ENCODE data around the gene ZNF780A. TPM values are rescaled to one million over a fixed set of nuclear protein-coding genes. Genes with fewer than 3 reads are reported as not detected.

Gene ZNF780A
- total RNA-seq, 4 donors from 2014 or later: 26.8 to 60.1 (median 33.8) TPM

DNA sequence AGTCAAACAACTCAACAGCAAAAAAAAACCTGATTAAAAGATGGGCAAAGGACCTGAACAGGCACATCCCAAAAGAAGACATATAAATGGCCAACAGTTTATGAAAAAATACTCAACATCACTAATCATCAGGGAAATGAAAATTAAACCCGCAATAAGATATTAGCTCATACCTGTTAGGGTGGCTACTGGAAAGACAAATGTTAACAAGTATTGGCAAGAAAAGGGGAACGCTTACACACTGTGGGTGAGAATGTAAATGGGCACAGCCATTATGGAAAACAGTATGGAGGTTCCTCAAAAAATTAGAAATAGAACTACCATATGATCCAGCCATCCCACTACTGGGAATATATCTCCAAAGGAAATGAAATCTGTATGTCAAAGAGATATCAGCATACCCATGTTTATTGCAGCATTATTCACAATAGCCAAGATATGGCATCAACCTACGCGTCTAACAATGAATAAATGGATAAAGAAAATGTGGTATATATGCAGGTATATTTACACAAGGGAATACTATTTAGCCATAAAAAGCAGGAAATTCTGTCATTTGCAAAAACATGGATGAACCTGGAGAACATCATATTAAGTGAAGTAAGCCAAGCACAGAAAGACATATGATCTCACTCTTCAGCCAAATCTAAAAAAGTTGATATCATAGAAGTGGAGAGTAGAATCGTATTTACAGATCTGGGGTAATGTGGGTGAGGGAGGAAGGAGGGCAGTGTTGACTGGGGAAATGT lies 2.3 kb downstream of the ZNF780A start:
- Histone ChIP-seq H3K27ac (no peak overlapping the region), H3K36me3 (peaks cover 0 to 7% of the 10 kb centered on the region in 2 donors), H3K4me1 (peaks cover 7 to 10% of the 10 kb centered on the region in 2 donors), H3K4me3 (replicated peaks in 1 of 3) (no peak overlapping the region), H3K9me3 (no peaks in the 10 kb centered on the region), H3K27me3 (no peaks in the 10 kb centered on the region)
- WGBS, 2 donors: 86 to 88% methylated on average over 5 of the region's 5 CpGs
- intact Hi-C loops (cut with DNase I): no loop called here
- DNase-seq: no peak
- TF ChIP-seq POLR2A (IDR thresholded peaks at IDR 0.05): no peak

DNA sequence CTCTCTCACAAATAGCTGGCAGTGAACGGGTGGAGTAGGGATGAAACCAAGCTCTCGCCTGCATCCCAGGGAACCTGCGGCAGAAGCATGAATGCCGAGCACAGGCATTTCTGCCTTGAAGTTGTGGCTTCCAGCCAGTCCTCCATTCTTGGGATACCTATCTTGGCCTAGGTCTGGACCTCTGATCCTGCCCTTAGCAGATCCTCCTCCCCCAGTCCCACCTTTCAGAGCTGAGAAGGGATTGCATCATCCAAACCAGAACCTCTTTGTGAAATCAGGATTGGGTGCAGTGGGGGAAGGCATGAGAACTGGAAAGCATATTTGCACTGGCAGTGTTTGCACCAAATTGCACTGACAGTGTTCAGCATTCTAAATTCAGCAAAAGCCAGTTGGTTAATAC lies 5.8 kb downstream of the ZNF780A start:
- TF ChIP-seq, protein P1, sequence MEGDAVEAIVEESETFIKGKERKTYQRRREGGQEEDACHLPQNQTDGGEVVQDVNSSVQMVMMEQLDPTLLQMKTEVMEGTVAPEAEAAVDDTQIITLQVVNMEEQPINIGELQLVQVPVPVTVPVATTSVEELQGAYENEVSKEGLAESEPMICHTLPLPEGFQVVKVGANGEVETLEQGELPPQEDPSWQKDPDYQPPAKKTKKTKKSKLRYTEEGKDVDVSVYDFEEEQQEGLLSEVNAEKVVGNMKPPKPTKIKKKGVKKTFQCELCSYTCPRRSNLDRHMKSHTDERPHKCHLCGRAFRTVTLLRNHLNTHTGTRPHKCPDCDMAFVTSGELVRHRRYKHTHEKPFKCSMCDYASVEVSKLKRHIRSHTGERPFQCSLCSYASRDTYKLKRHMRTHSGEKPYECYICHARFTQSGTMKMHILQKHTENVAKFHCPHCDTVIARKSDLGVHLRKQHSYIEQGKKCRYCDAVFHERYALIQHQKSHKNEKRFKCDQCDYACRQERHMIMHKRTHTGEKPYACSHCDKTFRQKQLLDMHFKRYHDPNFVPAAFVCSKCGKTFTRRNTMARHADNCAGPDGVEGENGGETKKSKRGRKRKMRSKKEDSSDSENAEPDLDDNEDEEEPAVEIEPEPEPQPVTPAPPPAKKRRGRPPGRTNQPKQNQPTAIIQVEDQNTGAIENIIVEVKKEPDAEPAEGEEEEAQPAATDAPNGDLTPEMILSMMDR (IDR thresholded peaks at IDR 0.05): no peak
- no peak for TF ChIP-seq POLR2A (IDR thresholded peaks at IDR 0.05)
- intact Hi-C loops (cut with DNase I): no loop called here
- Histone ChIP-seq H3K36me3 (peaks cover 25 to 27% of the 10 kb centered on the region in 2 donors), H3K9me3 (no peaks in the 10 kb centered on the region), H3K27ac (no peak overlapping the region), H3K4me3 (replicated peaks in 1 of 3) (no peak overlapping the region), H3K27me3 (no peaks in the 10 kb centered on the region), H3K4me1 (peaks cover 7 to 9% of the 10 kb centered on the region in 2 donors)
- DNase-seq: no peak
- WGBS, 2 donors: 94% methylated on average over 4 of the region's 4 CpGs

DNA sequence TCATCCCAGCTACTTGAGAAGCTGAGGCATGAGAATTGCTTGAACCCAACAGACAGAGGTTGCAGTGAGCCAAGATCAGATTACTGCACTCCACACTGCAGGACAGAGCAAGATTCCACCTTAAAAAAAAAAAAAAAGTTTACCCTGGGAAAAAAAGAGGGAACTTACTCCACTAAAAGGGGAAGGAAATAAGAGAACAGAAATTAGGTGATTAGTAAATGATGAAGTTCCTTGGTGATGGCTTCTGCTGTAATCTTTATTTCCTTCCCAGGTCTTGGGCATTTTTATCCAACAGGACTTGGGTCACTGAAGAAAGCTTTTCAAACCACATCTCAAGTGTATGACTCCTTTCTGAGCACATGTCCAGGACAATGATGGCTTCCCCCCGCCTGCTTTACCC lies 9.3 kb downstream of the ZNF780A start:
- Histone ChIP-seq H3K27ac (no peak overlapping the region), H3K36me3 (peaks cover 34 to 43% of the 10 kb centered on the region in 2 donors), H3K9me3 (no peaks in the 10 kb centered on the region), H3K27me3 (no peaks in the 10 kb centered on the region), H3K4me1 (no peaks in the 10 kb centered on the region), H3K4me3 (replicated peaks in 1 of 3) (no peak overlapping the region)
- DNase-seq: no peak
- intact Hi-C loops (cut with DNase I): no loop called here
- TF ChIP-seq POLR2A (IDR thresholded peaks at IDR 0.05): no peak
- TF ChIP-seq, protein P1 (IDR thresholded peaks at IDR 0.05): no peak
- 93 to 100% methylated on average over 1 of the region's 1 CpG for WGBS, 2 donors

DNA sequence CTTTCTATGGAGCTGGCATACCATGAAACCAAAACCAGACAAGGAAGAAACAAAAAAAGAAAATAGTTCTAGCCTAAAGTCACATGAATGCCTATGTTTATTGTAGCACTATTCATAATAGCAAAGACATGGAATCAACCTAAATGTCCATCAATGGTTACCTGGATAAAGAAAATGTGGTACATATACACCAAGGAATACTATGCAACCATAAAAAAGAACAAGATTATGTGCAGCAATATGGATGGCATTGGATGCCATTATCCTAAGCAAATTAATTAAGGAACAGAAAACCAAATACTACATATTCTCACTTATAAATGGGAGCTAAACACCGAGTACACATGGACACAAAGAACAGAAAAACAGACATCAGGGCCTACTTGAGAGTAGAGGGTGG lies 10.5 kb downstream of the ZNF780A start:
- TF ChIP-seq, protein P1 (IDR thresholded peaks at IDR 0.05): no peak
- TF ChIP-seq POLR2A (IDR thresholded peaks at IDR 0.05): no peak
- intact Hi-C loops (cut with DNase I): no loop called here
- Histone ChIP-seq H3K36me3 (peaks cover 45 to 54% of the 10 kb centered on the region in 2 donors), H3K4me3 (replicated peaks in 1 of 3) (no peak overlapping the region), H3K4me1 (no peaks in the 10 kb centered on the region), H3K27me3 (no peaks in the 10 kb centered on the region), H3K9me3 (no peaks in the 10 kb centered on the region), H3K27ac (no peak overlapping the region)
- 96 to 98% methylated on average over 1 of the region's 1 CpG for WGBS, 2 donors
- DNase-seq: no peak

DNA sequence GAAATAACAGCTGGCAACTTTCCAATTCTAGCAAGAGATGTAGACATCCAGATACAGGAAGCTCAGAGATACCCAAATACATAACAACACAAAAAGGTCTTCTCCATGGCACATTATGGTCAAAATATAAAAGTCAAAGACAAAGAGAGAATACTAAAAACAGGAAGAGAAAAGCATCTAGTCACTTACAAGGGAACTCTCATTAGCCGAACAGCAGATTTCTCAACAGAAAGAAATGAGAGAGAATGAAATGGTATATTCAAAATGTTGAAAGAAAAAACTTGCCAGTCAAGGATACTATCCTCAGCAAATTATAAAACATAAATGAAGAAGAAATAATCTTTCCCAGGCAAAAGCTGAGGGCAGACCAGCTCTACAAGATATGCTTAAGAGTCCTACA lies 12.4 kb downstream of the ZNF780A start:
- no peak for DNase-seq
- H3K9me3 ChIP-seq: no peaks in the 10 kb centered on the region
- no peak overlapping the region for H3K27ac ChIP-seq
- WGBS, 2 donors: 98% methylated on average over 1 of the region's 1 CpG
- H3K27me3 ChIP-seq: no peaks in the 10 kb centered on the region
- no peak overlapping the region for H3K4me3 ChIP-seq (replicated peaks in 1 of 3)
- intact Hi-C loops (cut with DNase I): no loop called here
- no peaks in the 10 kb centered on the region for H3K4me1 ChIP-seq
- H3K36me3 ChIP-seq: peaks cover 53 to 71% of the 10 kb centered on the region in 2 donors
- TF ChIP-seq, protein P1 (IDR thresholded peaks at IDR 0.05): no peak
- TF ChIP-seq POLR2A (IDR thresholded peaks at IDR 0.05): no peak
